Activated CD8-positive, alpha-beta memory T cell treated with anti-CD3 and anti-CD28 coated beads, Interleukin-2, amount 10 ng/mL, durations not matched to agents 7 days and 5 days (primary cell): ENCODE results near the gene PRRT4. TPM values are rescaled to one million over a fixed set of nuclear protein-coding genes. Genes with fewer than 3 reads are reported as not detected.

Source experiments
- ATAC-seq: fragments of 150-1000 bp; cut with Tn5 transposase; one replicate; pipeline ENCODE4 v1.10.0; 2021; ENCODE audit warnings: moderate library complexity
- CTCF ChIA-PET: fragments of 350-600 bp; sonication (Branson Sonifier 250); formaldehyde crosslinking; loops from one replicate; lab custom pipeline; 2021; ENCODE audit warnings: antibody characterized with exemption; lab: Charles Lee
- DNase-seq: peaks from one replicate; pipeline ENCODE4 v3.0.0-alpha.2; 2020
- H3K27ac Mint-ChIP-seq: one replicate; pipeline ENCODE4 v1.8.0; 2021; ENCODE audit warnings: mild to moderate bottlenecking, mixed read lengths
- H3K27me3 Mint-ChIP-seq: one replicate; pipeline ENCODE4 v1.8.0; 2021; ENCODE audit warnings: mixed read lengths
- H3K36me3 Mint-ChIP-seq: one replicate; pipeline ENCODE4 v1.8.0; 2021; ENCODE audit warnings: mild to moderate bottlenecking, mixed read lengths
- H3K4me1 Mint-ChIP-seq: one replicate; pipeline ENCODE4 v1.8.0; 2021; ENCODE audit warnings: mixed read lengths
- H3K4me3 Mint-ChIP-seq: one replicate; pipeline ENCODE4 v1.8.0; 2021; ENCODE audit warnings: mild to moderate bottlenecking, moderate library complexity, mixed read lengths
- H3K9me3 Mint-ChIP-seq: one replicate; pipeline ENCODE4 v1.8.0; 2022; ENCODE audit warnings: low read depth, mixed read lengths
- total RNA-seq, 2 experiments: library from RNA; stranded (reverse); gene quantifications; one replicate each; pipeline ENCODE4 v1.2.3, GENCODE V29; 2021

The PRRT4 gene
- total RNA-seq, 2 experiments from 2014 or later = 0.18 TPM; not detected in 1

DNA sequence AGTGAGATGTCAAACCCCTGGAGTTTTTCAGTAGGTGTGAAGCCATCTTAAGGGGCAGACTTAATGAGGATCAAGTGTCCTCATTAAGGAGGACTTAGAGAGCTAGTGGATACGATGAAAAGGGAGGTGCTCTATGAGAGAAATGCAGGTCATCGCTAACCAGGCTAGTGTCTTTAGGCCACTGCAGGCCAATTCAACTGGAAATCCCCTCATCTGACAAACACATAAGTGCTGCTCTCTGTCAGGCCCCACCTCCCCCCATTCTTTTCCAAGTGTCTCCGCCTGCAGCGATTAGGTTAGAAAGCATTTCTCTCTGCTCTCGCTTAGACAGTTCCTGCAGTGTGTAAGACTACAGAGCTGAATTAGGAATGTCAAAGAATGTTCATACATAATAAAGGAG, 51.5 kb downstream of the PRRT4 start:
- H3K4me1 Mint-ChIP-seq = peaks cover 7% of the 10 kb centered on the region
- H3K27ac Mint-ChIP-seq = no peak overlapping the region
- CTCF ChIA-PET = interaction anchor here (1.4 kb wide), 1 partner anchor 12 kb away, joined by 5 read pairs; no protein-coding TSS in a partner anchor
- no peak for DNase-seq
- H3K36me3 Mint-ChIP-seq = peaks cover 51% of the 10 kb centered on the region
- H3K9me3 Mint-ChIP-seq = no peaks in the 10 kb centered on the region
- ATAC-seq = no peak
- H3K4me3 Mint-ChIP-seq = no peak overlapping the region
- no peaks in the 10 kb centered on the region for H3K27me3 Mint-ChIP-seq

DNA sequence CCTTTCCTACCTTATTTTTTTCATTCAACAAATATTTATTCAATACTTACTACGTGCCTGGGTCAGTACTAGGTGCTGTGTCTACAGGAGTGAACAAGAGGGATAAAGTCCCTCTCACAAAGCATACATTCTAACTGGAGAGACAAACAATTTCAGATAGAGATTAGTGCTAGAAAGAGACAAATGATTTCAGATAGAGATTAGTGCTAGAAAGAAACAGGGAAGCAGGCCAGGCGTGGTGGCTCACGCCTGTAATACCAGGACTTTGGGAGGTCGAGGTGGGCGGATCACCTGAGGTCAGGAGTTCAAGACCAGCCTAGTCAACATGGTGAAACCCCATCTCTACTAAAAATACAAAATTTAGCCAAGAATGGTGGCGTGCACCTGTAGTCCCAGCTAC, 52.4 kb downstream of the PRRT4 start:
- Mint-ChIP-seq H3K4me1 (no peaks in the 10 kb centered on the region), H3K27me3 (no peaks in the 10 kb centered on the region), H3K4me3 (no peak overlapping the region), H3K27ac (no peak overlapping the region), H3K36me3 (peaks cover 46% of the 10 kb centered on the region), H3K9me3 (no peaks in the 10 kb centered on the region)
- DNase-seq (no peak), ATAC-seq (no peak)
- CTCF ChIA-PET = interaction anchor here (1.4 kb wide), 1 partner anchor 13 kb away, joined by 5 read pairs; no protein-coding TSS in a partner anchor

DNA sequence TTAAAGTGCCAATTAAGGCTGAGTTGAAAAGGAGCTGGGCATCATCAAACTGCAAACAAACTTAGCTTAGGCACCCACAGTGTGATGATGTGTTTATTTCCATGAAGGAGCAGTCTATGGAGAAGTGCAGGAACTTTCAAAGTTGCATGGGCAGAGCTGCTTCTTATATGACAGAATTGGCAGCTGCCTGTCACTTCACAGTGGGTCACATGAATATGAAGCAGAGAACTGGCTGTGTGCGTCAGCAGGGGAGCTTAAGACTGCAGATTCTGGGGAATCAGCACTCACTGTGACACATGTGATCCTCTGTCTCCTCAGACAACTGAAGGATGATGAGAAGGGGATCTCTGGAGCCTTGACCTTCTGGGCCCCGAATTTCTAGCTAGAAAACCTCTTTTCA, 54.4 kb downstream of the PRRT4 start:
- no peak for DNase-seq
- ATAC-seq = no peak
- no peak overlapping the region for H3K27ac Mint-ChIP-seq
- H3K4me3 Mint-ChIP-seq = no peak overlapping the region
- no peaks in the 10 kb centered on the region for H3K9me3 Mint-ChIP-seq
- no peaks in the 10 kb centered on the region for H3K27me3 Mint-ChIP-seq
- no peaks in the 10 kb centered on the region for H3K4me1 Mint-ChIP-seq
- H3K36me3 Mint-ChIP-seq = peaks cover 35% of the 10 kb centered on the region
- CTCF ChIA-PET = interaction anchor here (1.0 kb wide), 1 partner anchor 11 kb away, joined by 4 read pairs; no protein-coding TSS in a partner anchor

DNA sequence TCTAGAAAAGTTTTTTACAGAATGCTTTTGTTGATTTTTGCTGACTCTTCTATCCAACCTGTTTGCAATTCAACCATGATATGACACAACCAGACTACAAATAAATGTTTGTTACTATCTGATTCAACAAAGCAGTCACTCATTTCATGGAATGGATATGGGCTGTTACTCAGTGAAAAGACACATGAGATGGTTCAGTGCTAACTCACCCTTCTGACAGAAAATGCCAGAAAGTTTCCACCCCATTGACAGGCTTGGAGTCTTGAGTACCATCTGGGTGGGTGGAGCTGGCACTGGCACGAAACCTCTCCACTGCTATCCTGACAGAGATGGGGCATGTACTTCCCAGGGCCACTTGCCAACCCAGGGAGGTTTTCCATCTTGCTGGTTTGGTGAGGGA, 57.3 kb downstream of the PRRT4 start:
- Mint-ChIP-seq H3K27ac (no peak overlapping the region), H3K9me3 (no peaks in the 10 kb centered on the region), H3K36me3 (peaks cover 26% of the 10 kb centered on the region), H3K27me3 (no peaks in the 10 kb centered on the region), H3K4me1 (no peaks in the 10 kb centered on the region), H3K4me3 (no peak overlapping the region)
- DNase-seq = no peak
- ATAC-seq = no peak
- CTCF ChIA-PET = interaction anchor here (0.6 kb wide), 1 partner anchor 325 kb away, joined by 3 read pairs; no protein-coding TSS in a partner anchor

DNA sequence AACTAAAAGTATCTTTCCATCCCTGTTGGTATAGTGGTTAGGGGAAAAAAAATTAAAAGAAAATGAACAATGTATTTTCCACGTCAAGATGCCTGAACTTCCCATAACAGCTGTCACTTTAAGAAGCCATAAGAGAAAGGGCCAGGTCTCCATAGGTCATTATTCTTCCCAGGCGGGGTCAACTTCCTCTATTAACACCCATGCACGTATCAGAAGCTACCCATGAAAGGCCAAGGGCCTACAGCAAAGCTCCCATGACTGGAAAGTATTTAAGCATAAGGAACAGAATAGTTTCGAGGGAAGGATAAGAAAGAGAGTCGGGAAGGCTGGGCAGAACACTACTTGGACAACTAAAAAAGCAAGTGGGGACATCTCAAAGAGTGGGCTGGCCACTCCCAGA, 57.8 kb downstream of the PRRT4 start:
- Mint-ChIP-seq H3K4me1 (no peaks in the 10 kb centered on the region), H3K27me3 (no peaks in the 10 kb centered on the region), H3K27ac (no peak overlapping the region), H3K36me3 (peaks cover 23% of the 10 kb centered on the region), H3K4me3 (no peak overlapping the region), H3K9me3 (no peaks in the 10 kb centered on the region)
- CTCF ChIA-PET = no interaction called here
- no peak for DNase-seq
- no peak for ATAC-seq

DNA sequence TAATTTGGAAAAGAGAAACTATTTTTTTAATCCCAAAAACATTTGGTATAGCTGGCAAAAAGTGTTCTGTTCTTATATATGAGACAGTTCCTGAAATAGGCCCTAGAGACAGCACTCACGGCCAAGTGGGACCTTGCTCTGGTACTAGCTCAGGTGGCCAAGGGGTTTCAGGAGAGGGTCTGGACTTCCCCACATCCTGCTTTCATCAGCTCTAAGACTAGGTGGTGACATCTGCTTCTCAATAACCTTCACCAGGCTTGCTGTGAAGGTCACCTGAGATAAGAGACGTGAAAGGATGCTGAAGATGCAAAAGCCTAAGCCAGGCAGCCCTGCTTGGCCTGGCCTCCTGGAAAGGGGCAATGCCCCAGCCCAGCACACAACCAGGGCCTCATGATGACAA, 58.4 kb downstream of the PRRT4 start:
- no peak for ATAC-seq
- Mint-ChIP-seq H3K27ac (no peak overlapping the region), H3K4me1 (no peaks in the 10 kb centered on the region), H3K36me3 (peaks cover 19% of the 10 kb centered on the region), H3K4me3 (no peak overlapping the region), H3K27me3 (no peaks in the 10 kb centered on the region), H3K9me3 (no peaks in the 10 kb centered on the region)
- CTCF ChIA-PET = no interaction called here
- no peak for DNase-seq

DNA sequence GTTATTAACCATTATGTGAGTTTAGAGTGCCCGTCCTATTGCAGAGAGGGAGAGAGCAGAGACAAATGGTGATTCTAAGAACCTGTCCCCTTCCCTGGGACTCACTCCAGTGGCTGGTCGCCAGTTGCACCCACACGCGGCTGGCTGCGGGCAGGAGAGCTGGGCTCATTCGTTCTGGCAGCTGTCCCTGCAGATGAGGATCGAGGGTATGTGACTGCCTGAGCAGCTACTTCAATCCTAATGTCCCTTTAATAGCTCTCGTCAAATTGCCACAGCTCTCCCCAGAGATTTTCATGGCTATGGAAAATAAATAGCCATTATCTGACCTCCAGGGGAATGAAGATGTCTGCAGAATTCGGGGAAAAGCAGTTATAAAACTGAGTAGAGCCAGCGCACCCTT, 59.4 kb downstream of the PRRT4 start:
- DNase-seq (no peak), ATAC-seq (no peak)
- CTCF ChIA-PET = interaction anchor here (1.6 kb wide), 1 partner anchor 20 kb away, joined by 5 read pairs; no protein-coding TSS in a partner anchor
- Mint-ChIP-seq H3K27me3 (no peaks in the 10 kb centered on the region), H3K36me3 (peaks cover 18% of the 10 kb centered on the region), H3K9me3 (no peaks in the 10 kb centered on the region), H3K4me3 (no peak overlapping the region), H3K4me1 (no peaks in the 10 kb centered on the region), H3K27ac (no peak overlapping the region)

Other genes starting within 250 kb of the PRRT4 start
- not detected for gene LEP, start 120.4 kb downstream of the PRRT4 start, total RNA-seq
- gene RBM28, start 17.8 kb downstream of the PRRT4 start, total RNA-seq = 10 to 100 TPM; 52.6 to 53.6 TPM
- 10 to 100 TPM; 54.1 to 62.8 TPM for gene IMPDH1, start 48.3 kb upstream of the PRRT4 start, total RNA-seq
- 10 to 100 TPM; 13.2 to 24.0 TPM for gene HILPDA, start 94.2 kb upstream of the PRRT4 start, total RNA-seq
- gene METTL2B, start 115.1 kb upstream of the PRRT4 start, total RNA-seq = 10 to 100 TPM; 31.3 to 38.3 TPM